Neural progenitor cell (in vitro differentiated cells): Measurements from ENCODE around the gene ST3GAL4.
A peak's percentile ranks its signal among the peaks of the same experiment; 100 is the strongest.

Experiments
- EZH2 ChIP-seq: fragments of 200-600 bp; sonication (generic); IDR thresholded peaks from 2 replicates; pipeline ENCODE4 v1.6.1; 2017; ENCODE audit warnings: antibody characterized with exemption, mild to moderate bottlenecking, moderate library complexity
- TF ChIP-seq, protein P1 (sequence below): fragments of 200-600 bp; sonication (generic); IDR thresholded peaks from 2 replicates; pipeline ENCODE4 v1.5.1; 2017; ENCODE audit warnings: antibody characterized with exemption, mild to moderate bottlenecking

DNA sequence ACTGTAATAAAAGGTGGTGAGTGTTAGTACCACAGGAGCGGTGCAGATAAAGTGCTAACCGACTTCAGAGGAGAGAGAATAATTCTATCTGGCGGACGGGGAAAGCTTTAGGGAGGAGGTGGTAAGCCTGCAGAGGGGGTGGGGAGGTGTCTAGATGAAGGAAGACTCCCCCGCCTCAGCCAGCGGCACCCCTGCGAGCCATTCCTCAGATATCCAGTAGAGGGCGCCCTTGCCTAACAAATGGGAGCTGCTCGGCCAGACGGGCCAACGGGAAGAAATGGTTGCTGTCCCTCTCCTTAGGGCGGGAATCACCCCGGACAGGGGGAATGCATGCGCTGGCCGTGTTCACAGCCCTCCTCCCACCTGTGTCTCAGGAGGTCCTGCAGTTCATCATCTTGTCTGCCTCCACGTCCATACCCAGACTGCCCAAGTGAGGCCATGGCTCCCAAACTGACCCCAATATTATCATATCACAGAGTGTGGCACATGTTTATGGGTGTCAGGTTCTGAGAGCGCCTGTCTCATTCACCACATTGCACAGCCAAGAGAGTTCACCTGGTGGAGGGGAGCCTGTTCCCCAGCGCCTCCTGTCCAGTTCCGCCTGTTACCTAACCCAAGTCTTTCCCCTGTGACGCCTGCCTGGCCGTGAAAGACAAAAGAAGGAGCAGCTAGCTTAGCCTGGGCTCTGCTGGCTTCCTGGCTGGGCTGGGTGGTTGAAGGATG is 85.5 kb downstream of the ST3GAL4 start:
- TF ChIP-seq, protein P1, sequence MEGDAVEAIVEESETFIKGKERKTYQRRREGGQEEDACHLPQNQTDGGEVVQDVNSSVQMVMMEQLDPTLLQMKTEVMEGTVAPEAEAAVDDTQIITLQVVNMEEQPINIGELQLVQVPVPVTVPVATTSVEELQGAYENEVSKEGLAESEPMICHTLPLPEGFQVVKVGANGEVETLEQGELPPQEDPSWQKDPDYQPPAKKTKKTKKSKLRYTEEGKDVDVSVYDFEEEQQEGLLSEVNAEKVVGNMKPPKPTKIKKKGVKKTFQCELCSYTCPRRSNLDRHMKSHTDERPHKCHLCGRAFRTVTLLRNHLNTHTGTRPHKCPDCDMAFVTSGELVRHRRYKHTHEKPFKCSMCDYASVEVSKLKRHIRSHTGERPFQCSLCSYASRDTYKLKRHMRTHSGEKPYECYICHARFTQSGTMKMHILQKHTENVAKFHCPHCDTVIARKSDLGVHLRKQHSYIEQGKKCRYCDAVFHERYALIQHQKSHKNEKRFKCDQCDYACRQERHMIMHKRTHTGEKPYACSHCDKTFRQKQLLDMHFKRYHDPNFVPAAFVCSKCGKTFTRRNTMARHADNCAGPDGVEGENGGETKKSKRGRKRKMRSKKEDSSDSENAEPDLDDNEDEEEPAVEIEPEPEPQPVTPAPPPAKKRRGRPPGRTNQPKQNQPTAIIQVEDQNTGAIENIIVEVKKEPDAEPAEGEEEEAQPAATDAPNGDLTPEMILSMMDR, result peak; percentile 96
- no peak for TF ChIP-seq EZH2
